HG03159 (cell line): ENCODE data around the gene STAT5B.
"Not testable (repeated sequence)": the region's sequence is repeated elsewhere in the genome, so short reads cannot be mapped to it uniquely, and the experiment has no call there.

ENCODE experiments used
- ATAC-seq: cut with Tn5 transposase; IDR thresholded peaks from one replicate; pipeline ENCODE4 v1.9.1; 2021; ENCODE audit warnings: mild to moderate bottlenecking, moderate library complexity; ENCODE audit not compliant: unreplicated experiment

The STAT5B gene

GRCh38 chr17:42241871-42242270 lies 34.3 kb downstream of the STAT5B start:
- ATAC-seq = no peak

- ATAC-seq = not testable (repeated sequence)
Measured at GRCh38 chr17:42240863-42241262, 35.3 kb downstream of the STAT5B start.

- ATAC-seq = no peak
Measured at GRCh38 chr17:42240201-42240600, 36.0 kb downstream of the STAT5B start.

- not testable (repeated sequence) for ATAC-seq
Measured at GRCh38 chr17:42239576-42239975, 36.6 kb downstream of the STAT5B start.

GRCh38 chr17:42236760-42237159 lies 39.4 kb downstream of the STAT5B start:
- ATAC-seq = no peak

- ATAC-seq = no peak
Measured at GRCh38 chr17:42233994-42234393, 42.2 kb downstream of the STAT5B start.

- no peak for ATAC-seq
Measured at GRCh38 chr17:42233156-42233555, 43.0 kb downstream of the STAT5B start.

GRCh38 chr17:42230225-42230624 lies 46.0 kb downstream of the STAT5B start:
- no peak for ATAC-seq

GRCh38 chr17:42227849-42228700 lies 48.1 kb downstream of the STAT5B start:
- ATAC-seq = no peak

- no peak for ATAC-seq
Measured at GRCh38 chr17:42225646-42226045, 50.5 kb downstream of the STAT5B start.

- ATAC-seq = no peak
Measured at GRCh38 chr17:42224651-42225050, 51.5 kb downstream of the STAT5B start.

- ATAC-seq = no peak
Measured at GRCh38 chr17:42221886-42222745, 54.1 kb downstream of the STAT5B start.

- ATAC-seq = not testable (repeated sequence)
Measured at GRCh38 chr17:42219280-42219679, 56.9 kb downstream of the STAT5B start.

GRCh38 chr17:42214156-42214555 lies 62.0 kb downstream of the STAT5B start:
- ATAC-seq = no peak

GRCh38 chr17:42212382-42212781 lies 63.8 kb downstream of the STAT5B start:
- ATAC-seq = no peak

- ATAC-seq = not testable (repeated sequence)
Measured at GRCh38 chr17:42211921-42212341, 64.3 kb downstream of the STAT5B start.

GRCh38 chr17:42210046-42210445 lies 66.1 kb downstream of the STAT5B start:
- no peak for ATAC-seq

- ATAC-seq = not testable (repeated sequence)
Measured at GRCh38 chr17:42206153-42206612, 70.0 kb downstream of the STAT5B start.

- ATAC-seq = no peak
Measured at GRCh38 chr17:42203354-42203753, 72.8 kb downstream of the STAT5B start.

- no peak for ATAC-seq
Measured at GRCh38 chr17:42202696-42203095, 73.5 kb downstream of the STAT5B start.

- no peak for ATAC-seq
Measured at GRCh38 chr17:42202159-42202558, 74.0 kb downstream of the STAT5B start.

- ATAC-seq = no peak
Measured at GRCh38 chr17:42201458-42201772, 74.8 kb downstream of the STAT5B start.
